AG09319 (cell line): ENCODE results near the gene MEST.
A peak's percentile ranks its signal among the peaks of the same experiment; 100 is the strongest.

Experiments
- DNase-seq: peaks from one replicate; pipeline ENCODE4 v3.0.0-alpha.2; 2010; ENCODE audit warnings: low read depth; ENCODE audit errors: extremely low read depth
- TF ChIP-seq, protein P1 (sequence below): IDR thresholded peaks from 2 replicates; pipeline ENCODE4 v1.5.1; 2011; ENCODE audit warnings: low read depth, mild to moderate bottlenecking, inconsistent platforms, low read length, moderate library complexity

MEST gene

GRCh38 chr7:130490888-130491804, 739 bp upstream of the MEST start:
- no peak for DNase-seq
- TF ChIP-seq, protein P1, sequence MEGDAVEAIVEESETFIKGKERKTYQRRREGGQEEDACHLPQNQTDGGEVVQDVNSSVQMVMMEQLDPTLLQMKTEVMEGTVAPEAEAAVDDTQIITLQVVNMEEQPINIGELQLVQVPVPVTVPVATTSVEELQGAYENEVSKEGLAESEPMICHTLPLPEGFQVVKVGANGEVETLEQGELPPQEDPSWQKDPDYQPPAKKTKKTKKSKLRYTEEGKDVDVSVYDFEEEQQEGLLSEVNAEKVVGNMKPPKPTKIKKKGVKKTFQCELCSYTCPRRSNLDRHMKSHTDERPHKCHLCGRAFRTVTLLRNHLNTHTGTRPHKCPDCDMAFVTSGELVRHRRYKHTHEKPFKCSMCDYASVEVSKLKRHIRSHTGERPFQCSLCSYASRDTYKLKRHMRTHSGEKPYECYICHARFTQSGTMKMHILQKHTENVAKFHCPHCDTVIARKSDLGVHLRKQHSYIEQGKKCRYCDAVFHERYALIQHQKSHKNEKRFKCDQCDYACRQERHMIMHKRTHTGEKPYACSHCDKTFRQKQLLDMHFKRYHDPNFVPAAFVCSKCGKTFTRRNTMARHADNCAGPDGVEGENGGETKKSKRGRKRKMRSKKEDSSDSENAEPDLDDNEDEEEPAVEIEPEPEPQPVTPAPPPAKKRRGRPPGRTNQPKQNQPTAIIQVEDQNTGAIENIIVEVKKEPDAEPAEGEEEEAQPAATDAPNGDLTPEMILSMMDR: peak; percentile 31

GRCh38 chr7:130492523-130493274, 814 bp downstream of the MEST start:
- DNase-seq: no peak
- TF ChIP-seq, protein P1: no peak

DNA sequence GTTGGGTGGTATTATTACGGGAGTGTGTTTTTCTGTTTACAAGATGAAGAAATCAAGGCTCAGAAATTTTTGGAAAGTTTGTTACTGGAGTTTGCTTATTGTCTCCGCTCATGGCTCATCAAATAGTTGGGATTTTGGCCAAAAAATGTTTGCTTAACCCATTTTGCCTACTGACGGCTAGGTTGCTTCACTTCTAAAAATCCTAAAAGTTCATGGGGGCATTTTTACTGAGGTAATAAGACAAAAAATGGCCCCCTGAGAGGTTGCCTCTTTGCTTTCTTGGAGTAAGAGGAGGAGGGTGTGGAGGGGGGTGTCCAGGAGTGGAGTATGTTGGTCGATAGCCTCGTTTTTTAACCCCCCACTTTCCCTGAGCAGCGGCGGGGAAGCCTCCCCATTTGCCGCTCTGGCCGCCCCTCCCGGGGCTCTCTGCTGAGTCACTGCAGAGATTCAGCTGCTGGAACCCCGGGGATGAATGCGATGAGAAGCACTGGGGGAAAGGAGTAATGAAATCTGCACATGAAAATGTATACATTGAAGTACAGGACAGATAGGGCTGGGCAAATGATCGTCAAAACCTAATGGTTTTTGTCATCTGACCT, 1.5 kb downstream of the MEST start:
- TF ChIP-seq, protein P1: no peak
- DNase-seq: no peak

GRCh38 chr7:130494431-130494858, 2.6 kb downstream of the MEST start:
- DNase-seq: no peak
- TF ChIP-seq, protein P1: no peak

DNA sequence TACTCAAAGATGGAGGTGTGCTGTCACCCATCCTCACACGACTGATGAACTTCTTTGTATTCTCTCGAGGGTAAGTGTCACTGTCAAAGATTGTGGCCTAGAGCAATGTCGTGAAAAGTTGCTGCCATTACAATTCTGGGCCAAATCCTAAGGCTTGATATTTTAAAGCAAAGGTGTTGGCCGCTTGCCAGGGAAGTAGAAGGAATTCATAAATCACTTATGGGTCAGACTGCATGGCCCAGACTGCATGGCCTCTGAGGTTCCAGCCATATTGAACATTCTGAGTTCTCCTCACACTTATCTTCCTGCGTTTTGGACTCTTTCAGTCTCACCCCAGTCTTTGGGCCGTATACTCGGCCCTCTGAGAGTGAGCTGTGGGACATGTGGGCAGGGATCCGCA, 8.6 kb downstream of the MEST start:
- no peak for DNase-seq
- TF ChIP-seq, protein P1: no peak

DNA sequence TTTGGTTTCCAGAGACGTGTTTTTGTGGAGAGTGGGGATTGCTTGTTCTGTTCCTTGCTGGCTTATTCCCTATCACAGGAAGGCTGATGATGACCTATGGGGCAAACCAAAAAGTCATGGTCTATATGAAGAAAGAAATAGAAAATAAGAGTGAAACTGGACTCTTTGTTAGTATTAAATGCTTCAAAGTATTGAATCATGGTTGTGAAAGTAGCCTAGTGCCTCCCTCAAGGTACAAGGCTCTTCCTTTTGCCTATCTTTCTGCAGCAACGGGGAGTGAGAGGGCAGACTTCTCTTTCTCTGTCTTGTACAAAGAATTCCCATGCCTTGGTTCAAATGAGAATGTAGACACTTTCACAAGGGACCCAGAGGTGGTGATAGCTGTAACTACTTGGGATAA, 9.0 kb downstream of the MEST start:
- TF ChIP-seq, protein P1: no peak
- no peak for DNase-seq
